Muscle of leg (tissue), 11 donors: ENCODE results near the gene UFM1. TPM values are rescaled to one million over a fixed set of nuclear protein-coding genes. Genes with fewer than 3 reads are reported as not detected.

Experiments used
- DNase-seq: peaks from one replicate; pipeline ENCODE4 v3.0.0; 2013
- H3K27ac ChIP-seq: one replicate; pipeline ENCODE4 v1.5.1; 2013; ENCODE audit warnings: mild to moderate bottlenecking, low read length, control low read depth
- H3K27me3 ChIP-seq: one replicate; pipeline ENCODE4 v1.6.1; 2013; ENCODE audit warnings: low read length; ENCODE audit not compliant: control insufficient read depth, insufficient read depth
- H3K36me3 ChIP-seq: one replicate; pipeline ENCODE4 v1.6.1; 2013; ENCODE audit warnings: low read length; ENCODE audit not compliant: control insufficient read depth, insufficient read depth
- H3K4me1 ChIP-seq: one replicate; pipeline ENCODE4 v1.6.1; 2013; ENCODE audit warnings: low read length; ENCODE audit not compliant: control insufficient read depth, insufficient read depth
- H3K4me3 ChIP-seq: one replicate; pipeline ENCODE4 v1.5.1; 2013; ENCODE audit warnings: low read length, control low read depth
- H3K9me3 ChIP-seq: replicated peaks from 2 replicates; pipeline ENCODE4 v1.6.1; 2013; ENCODE audit warnings: low read depth, low read length; ENCODE audit not compliant: control insufficient read depth
- WGBS: methylation state at CpG from one replicate; pipeline ENCODE4 v1.1.5; 2013; ENCODE audit warnings: missing lambda C conversion rate; ENCODE audit not compliant: insufficient coverage; 5-methylcytosine and 5-hydroxymethylcytosine counted together
- polyA plus RNA-seq, 8 donors: library from polyadenylated mRNA; unstranded; fragments of 120-200 nt; gene quantifications; one replicate each; pipeline versions ENCODE4 v1.2.1 to v1.2.3, GENCODE V29; 2013; ENCODE audit warnings: inconsistent platforms in 1 of 8, low replicate concordance in 1 of 8; ENCODE audit not compliant: insufficient read length in 8 of 8, insufficient read depth in 1 of 8
- total RNA-seq: library from RNA; stranded (reverse); fragments of 120-200 nt; gene quantifications from one replicate; pipeline ENCODE4 v1.2.4, GENCODE V29; 2013

The UFM1 gene
- total and polyA plus RNA-seq, 9 donors, result 42.4 to 71.2 (median 54.7) TPM

GRCh38 chr13:38328699-38329098 lies 21.0 kb upstream of the UFM1 start:
- no CpG with 5 or more reads among the region's 2 CpGs for WGBS

DNA sequence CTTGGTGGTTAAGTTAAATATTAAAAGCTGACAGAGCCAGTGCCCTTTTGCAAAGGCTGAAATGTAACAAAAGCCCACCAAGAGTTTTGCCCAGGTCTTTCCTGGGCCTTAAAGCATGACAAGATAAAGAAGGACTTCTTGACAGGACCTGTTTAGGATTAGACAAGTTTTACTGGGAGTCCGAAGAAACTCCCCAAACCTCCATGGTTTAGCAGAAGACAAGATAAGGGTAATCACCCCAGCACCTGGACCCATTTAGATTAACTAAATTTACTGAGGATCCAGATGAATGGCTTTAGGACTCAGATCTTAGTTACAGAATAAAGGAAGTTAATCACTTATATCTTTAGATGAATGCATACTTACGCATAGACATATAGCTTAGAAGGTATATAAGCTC lies 14.8 kb upstream of the UFM1 start:
- Histone ChIP-seq H3K4me3 (no peak overlapping the region), H3K4me1 (no peaks in the 10 kb centered on the region), H3K36me3 (no peaks in the 10 kb centered on the region), H3K27me3 (no peaks in the 10 kb centered on the region), H3K27ac (no peak overlapping the region), H3K9me3 (no peaks in the 10 kb centered on the region)
- no peak for DNase-seq
- WGBS, result no CpG with 5 or more reads among the region's 2 CpGs

More at GRCh38 chr13:38328699-38329098, 21.0 kb upstream of the UFM1 start:
- Histone ChIP-seq H3K27me3 (no peaks in the 10 kb centered on the region), H3K4me1 (no peaks in the 10 kb centered on the region), H3K4me3 (no peak overlapping the region), H3K9me3 (no peaks in the 10 kb centered on the region), H3K27ac (no peak overlapping the region), H3K36me3 (no peaks in the 10 kb centered on the region)
- DNase-seq, result no peak

DNA sequence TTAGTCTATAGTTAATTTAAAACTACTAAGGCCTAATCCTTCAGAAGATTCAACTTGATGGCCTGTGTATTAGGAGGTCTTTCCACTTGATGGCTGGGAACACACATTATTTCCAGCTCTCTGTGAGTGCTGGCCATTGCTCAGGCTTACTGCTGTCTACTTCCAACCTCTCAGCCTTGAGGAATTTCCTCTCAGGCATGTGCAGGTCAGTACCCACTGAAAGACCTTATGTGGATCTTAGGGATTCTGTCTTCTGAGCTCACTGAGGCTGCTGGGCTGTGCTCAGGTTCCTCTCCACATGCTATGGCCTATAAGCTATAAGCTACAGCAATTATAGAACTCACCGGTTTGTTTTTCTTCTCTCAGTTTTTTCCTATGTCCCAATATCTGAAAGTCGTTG lies 11.6 kb upstream of the UFM1 start:
- Histone ChIP-seq H3K9me3 (no peaks in the 10 kb centered on the region), H3K27ac (no peak overlapping the region), H3K4me1 (no peaks in the 10 kb centered on the region), H3K4me3 (no peak overlapping the region), H3K36me3 (no peaks in the 10 kb centered on the region), H3K27me3 (no peaks in the 10 kb centered on the region)
- no CpG with 5 or more reads among the region's 2 CpGs for WGBS
- no peak for DNase-seq

GRCh38 chr13:38340624-38341023 lies 9.0 kb upstream of the UFM1 start:
- Histone ChIP-seq H3K36me3 (no peaks in the 10 kb centered on the region), H3K4me3 (no peak overlapping the region), H3K27ac (no peak overlapping the region), H3K4me1 (no peaks in the 10 kb centered on the region), H3K9me3 (no peaks in the 10 kb centered on the region), H3K27me3 (no peaks in the 10 kb centered on the region)
- no peak for DNase-seq
- no CpG with 5 or more reads among the region's 1 CpG for WGBS

DNA sequence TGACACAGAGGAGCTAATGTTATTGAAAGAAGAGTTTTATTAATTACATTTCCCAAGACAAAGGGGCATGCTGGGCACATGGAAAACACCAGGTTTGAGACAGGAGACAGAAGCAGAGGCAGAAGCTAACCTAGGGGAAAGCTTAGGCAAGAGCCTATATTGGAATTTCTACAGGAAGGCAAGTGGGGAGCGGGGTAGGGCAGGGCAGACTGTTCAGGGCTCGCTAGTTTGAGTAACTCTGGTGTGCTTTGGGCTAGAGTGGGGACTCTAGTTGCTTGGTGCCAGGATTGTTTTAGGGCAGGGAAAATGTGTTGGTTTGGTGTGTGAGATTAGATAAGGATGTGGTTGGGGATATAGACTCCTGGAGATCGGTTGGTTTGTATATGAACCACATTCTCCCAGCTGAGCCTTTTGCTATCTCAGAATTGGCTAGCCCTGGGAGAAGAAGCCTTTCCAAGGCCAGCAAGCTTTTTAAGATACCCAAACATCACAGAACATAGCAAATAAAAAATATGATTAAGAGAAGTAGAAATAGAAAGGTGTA lies 8.4 kb upstream of the UFM1 start:
- H3K36me3 ChIP-seq, result no peaks in the 10 kb centered on the region
- no peak for DNase-seq
- no peaks in the 10 kb centered on the region for H3K27me3 ChIP-seq
- 93% methylated on average over 2 of the region's 3 CpGs for WGBS
- H3K4me1 ChIP-seq, result no peaks in the 10 kb centered on the region
- no peaks in the 10 kb centered on the region for H3K9me3 ChIP-seq
- H3K27ac ChIP-seq, result no peak overlapping the region
- H3K4me3 ChIP-seq, result no peak overlapping the region

GRCh38 chr13:38346764-38347163 lies 2.9 kb upstream of the UFM1 start:
- H3K27me3 ChIP-seq, result no peaks in the 10 kb centered on the region
- WGBS, result no CpG with 5 or more reads among the region's 2 CpGs
- H3K4me3 ChIP-seq, result no peak overlapping the region
- DNase-seq, result no peak
- peaks cover 6% of the 10 kb centered on the region for H3K36me3 ChIP-seq
- H3K27ac ChIP-seq, result no peak overlapping the region
- no peaks in the 10 kb centered on the region for H3K9me3 ChIP-seq
- H3K4me1 ChIP-seq, result no peaks in the 10 kb centered on the region

DNA sequence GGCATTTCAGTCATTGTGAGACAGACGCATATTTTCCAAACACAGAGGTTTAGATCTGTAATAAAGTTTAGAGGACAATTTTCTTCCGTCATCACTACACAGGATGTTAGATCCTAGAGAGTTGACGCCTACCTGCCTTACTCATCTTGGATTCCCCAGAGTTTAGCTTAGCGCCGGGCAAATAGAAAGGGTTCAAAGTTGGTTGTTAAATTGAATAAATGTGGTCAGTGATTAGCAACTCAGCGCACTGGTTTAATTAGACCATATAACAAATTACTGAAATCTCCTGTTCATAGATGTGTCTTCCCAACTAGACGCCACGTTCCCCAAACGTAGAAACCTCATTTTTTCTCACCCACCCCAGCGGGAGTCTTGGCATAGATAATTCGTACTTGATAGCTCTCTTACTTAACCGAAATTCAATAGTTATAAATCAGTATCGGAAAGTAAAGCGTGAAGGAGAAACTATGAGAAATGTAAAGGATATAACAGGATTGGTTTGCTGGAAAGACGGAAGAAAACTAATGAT lies 726 bp upstream of the UFM1 start:
- peaks cover 6% of the 10 kb centered on the region for H3K36me3 ChIP-seq
- H3K4me1 ChIP-seq, result no peaks in the 10 kb centered on the region
- WGBS, result 0% methylated on average over 5 of the region's 15 CpGs
- H3K27ac ChIP-seq, result peak overlapping the region; percentile 56
- H3K27me3 ChIP-seq, result no peaks in the 10 kb centered on the region
- H3K4me3 ChIP-seq, result peak overlapping the region; percentile 94
- H3K9me3 ChIP-seq, result no peaks in the 10 kb centered on the region
- peak; percentile 67 for DNase-seq

DNA sequence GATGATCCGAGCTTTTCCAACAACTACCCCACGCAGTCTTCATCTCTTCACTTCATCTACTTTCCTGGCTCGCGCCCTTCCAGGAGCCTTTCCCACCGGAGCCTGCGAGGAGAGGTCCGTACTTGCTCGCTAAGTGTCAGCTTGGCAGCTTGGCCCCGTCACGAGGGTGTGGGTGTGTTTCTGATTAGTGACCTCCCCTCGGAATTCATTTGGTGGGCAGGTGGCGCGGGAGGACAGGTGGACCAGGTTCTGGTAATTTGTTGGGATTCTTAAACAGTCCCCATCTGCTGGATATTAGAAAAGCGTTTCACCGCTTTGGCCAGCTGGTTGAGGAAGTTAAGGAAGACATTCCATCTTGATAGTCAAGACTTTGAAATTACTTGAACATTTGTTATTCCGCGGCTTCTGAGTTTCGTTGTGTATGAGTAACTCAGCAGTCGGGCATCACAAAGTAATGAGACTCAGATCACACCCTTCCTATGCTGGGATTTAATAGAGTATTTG lies 515 bp downstream of the UFM1 start:
- Histone ChIP-seq H3K4me1 (no peaks in the 10 kb centered on the region), H3K27me3 (no peaks in the 10 kb centered on the region), H3K27ac (peak overlapping the region; percentile 97), H3K36me3 (peaks cover 6% of the 10 kb centered on the region), H3K9me3 (no peaks in the 10 kb centered on the region), H3K4me3 (peak overlapping the region; percentile 94)
- DNase-seq, result peak; percentile 84
- WGBS, result 0% methylated on average over 14 of the region's 19 CpGs

- Histone ChIP-seq H3K36me3 (peaks cover 8% of the 10 kb centered on the region), H3K9me3 (no peaks in the 10 kb centered on the region), H3K4me1 (no peaks in the 10 kb centered on the region), H3K27me3 (no peaks in the 10 kb centered on the region), H3K4me3 (no peak overlapping the region), H3K27ac (no peak overlapping the region)
- no CpG with 5 or more reads among the region's 3 CpGs for WGBS
- no peak for DNase-seq
These were observed 6.0 kb downstream of the UFM1 start for GRCh38 chr13:38355595-38356119.

DNA sequence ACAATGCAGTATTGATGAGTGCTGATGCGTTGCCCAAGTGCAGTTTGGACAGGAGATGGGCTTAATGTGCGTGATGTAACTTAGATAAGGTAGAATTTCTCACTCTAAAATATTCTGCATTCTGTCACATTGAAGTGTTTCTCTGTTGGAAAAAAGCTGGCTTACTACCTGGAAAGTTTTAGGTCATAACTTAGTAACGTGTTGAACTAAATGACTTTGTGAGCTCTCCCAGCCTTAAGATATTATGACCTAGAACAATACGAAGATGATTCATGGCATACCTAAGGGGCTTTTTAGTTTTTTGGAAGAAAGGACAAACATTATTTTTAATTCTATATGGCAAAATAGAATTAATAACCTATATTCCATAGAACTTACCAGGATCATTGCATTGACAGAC lies 9.0 kb downstream of the UFM1 start:
- H3K4me1 ChIP-seq, result no peaks in the 10 kb centered on the region
- H3K4me3 ChIP-seq, result no peak overlapping the region
- DNase-seq, result peak; percentile 51
- H3K27ac ChIP-seq, result no peak overlapping the region
- no peaks in the 10 kb centered on the region for H3K9me3 ChIP-seq
- no CpG with 5 or more reads among the region's 4 CpGs for WGBS
- H3K27me3 ChIP-seq, result no peaks in the 10 kb centered on the region
- H3K36me3 ChIP-seq, result peaks cover 4% of the 10 kb centered on the region
